ENCODE data around the gene RNF208. TPM values are rescaled to one million over a fixed set of nuclear protein-coding genes. Genes with fewer than 3 reads are reported as not detected.

The RNF208 gene
- polyA plus RNA-seq, 1 of the 3 experiments (the other 2 are of a cell fraction) = 2.7 TPM

DNA sequence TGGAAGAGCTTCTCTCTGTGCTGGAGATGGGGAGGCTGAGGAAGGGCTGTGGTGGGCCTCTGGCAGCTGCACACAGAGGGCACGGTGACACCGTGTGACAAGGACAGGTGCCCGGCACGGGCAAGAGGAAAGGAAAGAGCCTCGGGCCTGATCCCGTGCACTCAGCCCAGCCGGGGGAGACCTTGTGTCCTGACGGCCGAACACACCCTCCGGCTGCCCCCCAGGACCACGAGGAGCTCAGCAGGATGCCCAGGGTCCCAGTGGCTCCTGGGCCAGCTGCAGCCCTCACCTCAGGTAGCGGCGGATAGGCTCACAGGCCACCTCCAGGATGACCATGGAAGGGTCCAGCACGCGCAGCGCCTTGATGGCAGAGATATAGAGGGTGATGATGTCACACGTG lies 39.2 kb downstream of the RNF208 start:
- CTCF ChIA-PET = no interaction called here
- H2AFZ ChIP-seq (ENCODE audit: low read depth) = no peak overlapping the region

More for the DNA sequence above, 39.2 kb downstream of the RNF208 start:
- H3K4me2 ChIP-seq = no peak overlapping the region
- H3K27ac ChIP-seq (ENCODE audit: low read depth in 2 of 2, low read length in 1 of 2) = no peak overlapping the region
- no peak for DNase-seq
- H4K20me1 ChIP-seq (ENCODE audit: insufficient read depth) = no peaks in the 10 kb centered on the region
- H3K9ac ChIP-seq = no peak overlapping the region
- no peaks in the 10 kb centered on the region for H3K9me3 ChIP-seq
- H3F3A ChIP-seq (replicated peaks; ENCODE audit: insufficient read depth) = no peaks in the 10 kb centered on the region
- POLR2A ChIA-PET = no interaction called here
- H3K4me1 ChIP-seq (ENCODE audit: control insufficient read depth in 1 of 2, insufficient read depth in 2 of 2, low read depth in 1 of 2, low read length in 1 of 2) = peaks cover 6 to 21% of the 10 kb centered on the region in 2 experiments; a peak in 1 of 4 replicates
- no peaks in the 10 kb centered on the region for H3K9me2 ChIP-seq
- H3K36me3 ChIP-seq (replicated peaks in 1 of 2; ENCODE audit: control insufficient read depth in 1 of 2, insufficient read depth in 2 of 2, low read length in 1 of 2) = peaks cover 0 to 65% of the 10 kb centered on the region in 2 experiments
- no peaks in the 10 kb centered on the region for H3K27me3 ChIP-seq (ENCODE audit: insufficient read depth)
- peaks cover 20% of the 10 kb centered on the region for H3K79me2 ChIP-seq (ENCODE audit: insufficient read depth)
- 92% methylated on average over 13 of the region's 17 CpGs for WGBS (ENCODE audit: low lambda C conversion rate)
- H3K4me3 ChIP-seq (ENCODE audit: low read depth in 2 of 2, low read length in 1 of 2) = no peak overlapping the region
- no peak for TF ChIP-seq FOSL2 (IDR thresholded peaks at IDR 0.05; ENCODE audit: borderline replicate concordance, low read depth)
- TF ChIP-seq, protein P1, sequence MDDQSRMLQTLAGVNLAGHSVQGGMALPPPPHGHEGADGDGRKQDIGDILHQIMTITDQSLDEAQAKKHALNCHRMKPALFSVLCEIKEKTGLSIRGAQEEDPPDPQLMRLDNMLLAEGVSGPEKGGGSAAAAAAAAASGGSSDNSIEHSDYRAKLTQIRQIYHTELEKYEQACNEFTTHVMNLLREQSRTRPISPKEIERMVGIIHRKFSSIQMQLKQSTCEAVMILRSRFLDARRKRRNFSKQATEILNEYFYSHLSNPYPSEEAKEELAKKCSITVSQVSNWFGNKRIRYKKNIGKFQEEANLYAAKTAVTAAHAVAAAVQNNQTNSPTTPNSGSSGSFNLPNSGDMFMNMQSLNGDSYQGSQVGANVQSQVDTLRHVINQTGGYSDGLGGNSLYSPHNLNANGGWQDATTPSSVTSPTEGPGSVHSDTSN (IDR thresholded peaks at IDR 0.05) = no peak
- TF ChIP-seq JUND (IDR thresholded peaks at IDR 0.05) = no peak
- no peak for TF ChIP-seq SIN3A (IDR thresholded peaks at IDR 0.05; ENCODE audit: borderline replicate concordance, low read depth, low read length)
- TF ChIP-seq TEAD4 (IDR thresholded peaks at IDR 0.05; ENCODE audit: borderline replicate concordance, insufficient read depth) = no peak
- no peak for TF ChIP-seq GABPA (IDR thresholded peaks at IDR 0.05; ENCODE audit: low read depth)
- TF ChIP-seq, protein P2, sequence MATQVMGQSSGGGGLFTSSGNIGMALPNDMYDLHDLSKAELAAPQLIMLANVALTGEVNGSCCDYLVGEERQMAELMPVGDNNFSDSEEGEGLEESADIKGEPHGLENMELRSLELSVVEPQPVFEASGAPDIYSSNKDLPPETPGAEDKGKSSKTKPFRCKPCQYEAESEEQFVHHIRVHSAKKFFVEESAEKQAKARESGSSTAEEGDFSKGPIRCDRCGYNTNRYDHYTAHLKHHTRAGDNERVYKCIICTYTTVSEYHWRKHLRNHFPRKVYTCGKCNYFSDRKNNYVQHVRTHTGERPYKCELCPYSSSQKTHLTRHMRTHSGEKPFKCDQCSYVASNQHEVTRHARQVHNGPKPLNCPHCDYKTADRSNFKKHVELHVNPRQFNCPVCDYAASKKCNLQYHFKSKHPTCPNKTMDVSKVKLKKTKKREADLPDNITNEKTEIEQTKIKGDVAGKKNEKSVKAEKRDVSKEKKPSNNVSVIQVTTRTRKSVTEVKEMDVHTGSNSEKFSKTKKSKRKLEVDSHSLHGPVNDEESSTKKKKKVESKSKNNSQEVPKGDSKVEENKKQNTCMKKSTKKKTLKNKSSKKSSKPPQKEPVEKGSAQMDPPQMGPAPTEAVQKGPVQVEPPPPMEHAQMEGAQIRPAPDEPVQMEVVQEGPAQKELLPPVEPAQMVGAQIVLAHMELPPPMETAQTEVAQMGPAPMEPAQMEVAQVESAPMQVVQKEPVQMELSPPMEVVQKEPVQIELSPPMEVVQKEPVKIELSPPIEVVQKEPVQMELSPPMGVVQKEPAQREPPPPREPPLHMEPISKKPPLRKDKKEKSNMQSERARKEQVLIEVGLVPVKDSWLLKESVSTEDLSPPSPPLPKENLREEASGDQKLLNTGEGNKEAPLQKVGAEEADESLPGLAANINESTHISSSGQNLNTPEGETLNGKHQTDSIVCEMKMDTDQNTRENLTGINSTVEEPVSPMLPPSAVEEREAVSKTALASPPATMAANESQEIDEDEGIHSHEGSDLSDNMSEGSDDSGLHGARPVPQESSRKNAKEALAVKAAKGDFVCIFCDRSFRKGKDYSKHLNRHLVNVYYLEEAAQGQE (IDR thresholded peaks at IDR 0.05; ENCODE audit: low read depth, low read length) = no peak
- no peak for TF ChIP-seq SMC3 (IDR thresholded peaks at IDR 0.05; ENCODE audit: low read depth, low read length)
- TF ChIP-seq TCF12 (IDR thresholded peaks at IDR 0.05) = no peak
- TF ChIP-seq, protein P3, sequence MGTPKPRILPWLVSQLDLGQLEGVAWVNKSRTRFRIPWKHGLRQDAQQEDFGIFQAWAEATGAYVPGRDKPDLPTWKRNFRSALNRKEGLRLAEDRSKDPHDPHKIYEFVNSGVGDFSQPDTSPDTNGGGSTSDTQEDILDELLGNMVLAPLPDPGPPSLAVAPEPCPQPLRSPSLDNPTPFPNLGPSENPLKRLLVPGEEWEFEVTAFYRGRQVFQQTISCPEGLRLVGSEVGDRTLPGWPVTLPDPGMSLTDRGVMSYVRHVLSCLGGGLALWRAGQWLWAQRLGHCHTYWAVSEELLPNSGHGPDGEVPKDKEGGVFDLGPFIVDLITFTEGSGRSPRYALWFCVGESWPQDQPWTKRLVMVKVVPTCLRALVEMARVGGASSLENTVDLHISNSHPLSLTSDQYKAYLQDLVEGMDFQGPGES (IDR thresholded peaks at IDR 0.05; ENCODE audit: low read depth, low read length) = no peak
- no peak for TF ChIP-seq RAD21 (IDR thresholded peaks at IDR 0.05; ENCODE audit: low read length)
- no peak for TF ChIP-seq ELF1 (IDR thresholded peaks at IDR 0.05)
- no peak for TF ChIP-seq RXRA (IDR thresholded peaks at IDR 0.05; ENCODE audit: borderline replicate concordance, low read depth)
- TF ChIP-seq, protein P4, sequence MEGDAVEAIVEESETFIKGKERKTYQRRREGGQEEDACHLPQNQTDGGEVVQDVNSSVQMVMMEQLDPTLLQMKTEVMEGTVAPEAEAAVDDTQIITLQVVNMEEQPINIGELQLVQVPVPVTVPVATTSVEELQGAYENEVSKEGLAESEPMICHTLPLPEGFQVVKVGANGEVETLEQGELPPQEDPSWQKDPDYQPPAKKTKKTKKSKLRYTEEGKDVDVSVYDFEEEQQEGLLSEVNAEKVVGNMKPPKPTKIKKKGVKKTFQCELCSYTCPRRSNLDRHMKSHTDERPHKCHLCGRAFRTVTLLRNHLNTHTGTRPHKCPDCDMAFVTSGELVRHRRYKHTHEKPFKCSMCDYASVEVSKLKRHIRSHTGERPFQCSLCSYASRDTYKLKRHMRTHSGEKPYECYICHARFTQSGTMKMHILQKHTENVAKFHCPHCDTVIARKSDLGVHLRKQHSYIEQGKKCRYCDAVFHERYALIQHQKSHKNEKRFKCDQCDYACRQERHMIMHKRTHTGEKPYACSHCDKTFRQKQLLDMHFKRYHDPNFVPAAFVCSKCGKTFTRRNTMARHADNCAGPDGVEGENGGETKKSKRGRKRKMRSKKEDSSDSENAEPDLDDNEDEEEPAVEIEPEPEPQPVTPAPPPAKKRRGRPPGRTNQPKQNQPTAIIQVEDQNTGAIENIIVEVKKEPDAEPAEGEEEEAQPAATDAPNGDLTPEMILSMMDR (IDR thresholded peaks at IDR 0.05) = no peak
- TF ChIP-seq TAF1 (IDR thresholded peaks at IDR 0.05; ENCODE audit: borderline replicate concordance, low read depth, low read length) = no peak
- TF ChIP-seq, protein P5, sequence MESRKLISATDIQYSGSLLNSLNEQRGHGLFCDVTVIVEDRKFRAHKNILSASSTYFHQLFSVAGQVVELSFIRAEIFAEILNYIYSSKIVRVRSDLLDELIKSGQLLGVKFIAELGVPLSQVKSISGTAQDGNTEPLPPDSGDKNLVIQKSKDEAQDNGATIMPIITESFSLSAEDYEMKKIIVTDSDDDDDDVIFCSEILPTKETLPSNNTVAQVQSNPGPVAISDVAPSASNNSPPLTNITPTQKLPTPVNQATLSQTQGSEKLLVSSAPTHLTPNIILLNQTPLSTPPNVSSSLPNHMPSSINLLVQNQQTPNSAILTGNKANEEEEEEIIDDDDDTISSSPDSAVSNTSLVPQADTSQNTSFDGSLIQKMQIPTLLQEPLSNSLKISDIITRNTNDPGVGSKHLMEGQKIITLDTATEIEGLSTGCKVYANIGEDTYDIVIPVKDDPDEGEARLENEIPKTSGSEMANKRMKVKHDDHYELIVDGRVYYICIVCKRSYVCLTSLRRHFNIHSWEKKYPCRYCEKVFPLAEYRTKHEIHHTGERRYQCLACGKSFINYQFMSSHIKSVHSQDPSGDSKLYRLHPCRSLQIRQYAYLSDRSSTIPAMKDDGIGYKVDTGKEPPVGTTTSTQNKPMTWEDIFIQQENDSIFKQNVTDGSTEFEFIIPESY (IDR thresholded peaks at IDR 0.05; ENCODE audit: borderline replicate concordance, low read depth) = no peak
- TF ChIP-seq, protein P6, sequence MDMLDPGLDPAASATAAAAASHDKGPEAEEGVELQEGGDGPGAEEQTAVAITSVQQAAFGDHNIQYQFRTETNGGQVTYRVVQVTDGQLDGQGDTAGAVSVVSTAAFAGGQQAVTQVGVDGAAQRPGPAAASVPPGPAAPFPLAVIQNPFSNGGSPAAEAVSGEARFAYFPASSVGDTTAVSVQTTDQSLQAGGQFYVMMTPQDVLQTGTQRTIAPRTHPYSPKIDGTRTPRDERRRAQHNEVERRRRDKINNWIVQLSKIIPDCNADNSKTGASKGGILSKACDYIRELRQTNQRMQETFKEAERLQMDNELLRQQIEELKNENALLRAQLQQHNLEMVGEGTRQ (IDR thresholded peaks at IDR 0.05; ENCODE audit: borderline replicate concordance, low read depth, low read length) = no peak
- TF ChIP-seq EP300 (IDR thresholded peaks at IDR 0.05; ENCODE audit: borderline replicate concordance in 1 of 2, low read depth in 1 of 2, low read length in 1 of 2) = no peak

Measured in SK-N-SH (cell line).